Daoy (cell line): ENCODE data around the gene MET. TPM values are rescaled to one million over a fixed set of nuclear protein-coding genes. Genes with fewer than 3 reads are reported as not detected.
A peak's percentile ranks its signal among the peaks of the same experiment; 100 is the strongest.
"Not testable (repeated sequence)": the region's sequence is repeated elsewhere in the genome, so short reads cannot be mapped to it uniquely, and the experiment has no call there.

Experiments used
- DNase-seq: peaks from one replicate; pipeline ENCODE4 v3.0.0-alpha.2; 2015; ENCODE audit warnings: low read depth
- total RNA-seq: library from RNA; depleted of rRNA; stranded (reverse); fragments of >200 nt; shearing (Covaris generic); gene quantifications from 2 replicates; pipeline ENCODE4 v1.2.3, GENCODE V29; 2014

The MET gene
- total RNA-seq, 1 experiment from 2014 or later, result 209 TPM

- no peak for DNase-seq
Observed at GRCh38 chr7:116698396-116698795, 26.4 kb downstream of the MET start.

GRCh38 chr7:116698930-116699721 is 27.1 kb downstream of the MET start:
- no peak for DNase-seq

- no peak for DNase-seq
Observed at GRCh38 chr7:116699722-116700120, 27.7 kb downstream of the MET start.

GRCh38 chr7:116702046-116702785 is 30.2 kb downstream of the MET start:
- no peak for DNase-seq

- DNase-seq, result no peak
Observed at GRCh38 chr7:116704650-116705228, 32.7 kb downstream of the MET start.

GRCh38 chr7:116705419-116705818 is 33.4 kb downstream of the MET start:
- DNase-seq, result no peak

- DNase-seq, result peak; percentile 95
Observed at GRCh38 chr7:116706668-116707126, 34.7 kb downstream of the MET start.

- DNase-seq, result no peak
Observed at GRCh38 chr7:116707289-116707688, 35.3 kb downstream of the MET start.

- DNase-seq, result no peak
Observed at GRCh38 chr7:116708248-116708647, 36.3 kb downstream of the MET start.

- DNase-seq, result no peak
Observed at GRCh38 chr7:116708861-116709260, 36.9 kb downstream of the MET start.

- DNase-seq, result no peak
Observed at GRCh38 chr7:116709336-116709735, 37.3 kb downstream of the MET start.

- no peak for DNase-seq
Observed at GRCh38 chr7:116710764-116711452, 38.9 kb downstream of the MET start.

GRCh38 chr7:116711790-116712189 is 39.8 kb downstream of the MET start:
- no peak for DNase-seq

GRCh38 chr7:116713500-116713899 is 41.5 kb downstream of the MET start:
- DNase-seq, result no peak

GRCh38 chr7:116713918-116714317 is 41.9 kb downstream of the MET start:
- DNase-seq, result peak; percentile 69

- DNase-seq, result peak; percentile 31
Observed at GRCh38 chr7:116715077-116715476, 43.1 kb downstream of the MET start.

GRCh38 chr7:116717137-116717536 is 45.1 kb downstream of the MET start:
- DNase-seq, result no peak

- DNase-seq, result not testable (repeated sequence)
Observed at GRCh38 chr7:116723959-116724529, 52.0 kb downstream of the MET start.

- no peak for DNase-seq
Observed at GRCh38 chr7:116724560-116725231, 52.7 kb downstream of the MET start.

- DNase-seq, result no peak
Observed at GRCh38 chr7:116726149-116726548, 54.2 kb downstream of the MET start.
